HepG2 (cell line): ENCODE results near the gene MYL12B. TPM values are rescaled to one million over a fixed set of nuclear protein-coding genes. Genes with fewer than 3 reads are reported as not detected.

Experiments
- ARID4A ChIP-seq: sonication (generic); formaldehyde crosslinking; IDR thresholded peaks from 2 replicates; pipeline ENCODE4 v1.5.0; 2020; ENCODE audit warnings: mild to moderate bottlenecking, missing genetic modification reagents, borderline replicate concordance
- EZH2 ChIP-seq: conservative IDR thresholded peaks from 2 replicates; pipeline ENCODE4 v1.6.1; 2012; ENCODE audit warnings: mild to moderate bottlenecking, low read depth, low read length, moderate library complexity
- HHEX ChIP-seq: IDR thresholded peaks from 2 replicates; pipeline ENCODE4 v1.6.1; 2016; ENCODE audit warnings: control low read depth
- JUNB ChIP-seq: sonication (generic); formaldehyde crosslinking; IDR thresholded peaks from 2 replicates; pipeline ENCODE4 v1.8.0; 2022; ENCODE audit warnings: missing genetic modification reagents, mild to moderate bottlenecking, borderline replicate concordance
- MED13 ChIP-seq: sonication (generic); formaldehyde crosslinking; IDR thresholded peaks from 2 replicates; pipeline ENCODE4 v1.5.0; 2020; ENCODE audit warnings: missing genetic modification reagents
- NR1H2 ChIP-seq: sonication (generic); formaldehyde crosslinking; IDR thresholded peaks from 2 replicates; pipeline ENCODE4 v1.8.1; 2022; ENCODE audit warnings: low read depth, missing genetic modification reagents, borderline replicate concordance
- TOE1 ChIP-seq: sonication (generic); formaldehyde crosslinking; IDR thresholded peaks from 2 replicates; pipeline ENCODE4 v1.4.0; 2020; ENCODE audit warnings: mild to moderate bottlenecking, missing genetic modification reagents
- ZBTB42 ChIP-seq: sonication (generic); formaldehyde crosslinking; IDR thresholded peaks from 2 replicates; pipeline ENCODE4 v1.5.0; 2020; ENCODE audit warnings: mild to moderate bottlenecking, missing genetic modification reagents
- ZNF180 ChIP-seq: sonication (generic); formaldehyde crosslinking; IDR thresholded peaks from 2 replicates; pipeline ENCODE4 v1.4.0; 2020; ENCODE audit warnings: low read depth, missing genetic modification reagents, borderline replicate concordance
- ZNF331 ChIP-seq: sonication (generic); formaldehyde crosslinking; IDR thresholded peaks from 2 replicates; pipeline ENCODE4 v1.4.0; 2020; ENCODE audit warnings: missing genetic modification reagents
- ZNF557 ChIP-seq: sonication (generic); formaldehyde crosslinking; IDR thresholded peaks from 2 replicates; pipeline ENCODE4 v1.4.0; 2020; ENCODE audit warnings: missing genetic modification reagents
- ZNF598 ChIP-seq: sonication (generic); formaldehyde crosslinking; IDR thresholded peaks from 2 replicates; pipeline ENCODE4 v1.5.1; 2020; ENCODE audit warnings: mild to moderate bottlenecking, missing genetic modification reagents, borderline replicate concordance
- ZNF850 ChIP-seq: sonication (generic); formaldehyde crosslinking; conservative IDR thresholded peaks from 2 replicates; pipeline ENCODE4 v1.9.0; 2021; ENCODE audit warnings: mild to moderate bottlenecking, missing genetic modification reagents
- polyA plus RNA-seq, 8 experiments: library from polyadenylated mRNA; depleted of rRNA in 3 of 8; stranded (reverse) in 7 of 8; unstranded in 1 of 8; fragments of >200 nt; fragmentation: Illumina TruSeq in 4 of 8; extraction: Trizol in 4 of 8; gene quantifications; 2 replicates each; pipeline versions ENCODE4 v1.2.1 to v1.2.3, GENCODE V29; 2011 to 2016; ENCODE audit warnings: low read depth in 4 of 8, missing spikeins in 1 of 8, mixed read lengths in 1 of 8; ENCODE audit not compliant: insufficient read depth in 1 of 8
- total RNA-seq, 5 experiments: library from RNA; depleted of rRNA; stranded (reverse); fragments of >200 nt; fragmentation: Illumina TruSeq; extraction: Trizol; gene quantifications; 2 replicates each; pipeline ENCODE4 v1.2.3, GENCODE V29; 2016; ENCODE audit warnings: low read depth in 1 of 5
- TF ChIP-seq, protein P1 (sequence below): sonication (generic); formaldehyde crosslinking; conservative IDR thresholded peaks from 2 replicates; pipeline ENCODE4 v1.4.0; 2020; ENCODE audit warnings: missing genetic modification reagents
- TF ChIP-seq, protein P2 (sequence below): sonication (generic); formaldehyde crosslinking; IDR thresholded peaks from 2 replicates; pipeline ENCODE4 v1.4.0; 2020; ENCODE audit warnings: mild to moderate bottlenecking, missing genetic modification reagents
- TF ChIP-seq, protein P3 (sequence below): sonication (generic); formaldehyde crosslinking; IDR thresholded peaks from 2 replicates; pipeline ENCODE4 v1.5.0; 2020; ENCODE audit warnings: missing genetic modification reagents

Gene MYL12B
- total and polyA plus RNA-seq, 2 of the 13 experiments (the other 11 are each of a cell fraction or from before 2014, with no cell fraction given): 265 to 340 TPM

GRCh38 chr18:3217948-3218647 lies 43.8 kb upstream of the MYL12B start (continued):
- TF ChIP-seq ARID4A (CRISPR knock-in tag) (peak; percentile 36; the same call in 1 of the 2 replicates), JUNB (CRISPR knock-in tag) (no peak), ZNF598 (CRISPR knock-in tag) (no peak), ZNF331 (no peak; the same call in 1 of the 2 replicates), HHEX (CRISPR knock-in tag) (no peak), ZNF557 (no peak), ZNF180 (CRISPR knock-in tag) (no peak), NR1H2 (no peak), TOE1 (no peak), ZNF850 (CRISPR knock-in tag) (no peak), ZBTB42 (CRISPR knock-in tag) (no peak), MED13 (CRISPR knock-in tag) (no peak), EZH2 (no peak)
- TF ChIP-seq, protein P1, sequence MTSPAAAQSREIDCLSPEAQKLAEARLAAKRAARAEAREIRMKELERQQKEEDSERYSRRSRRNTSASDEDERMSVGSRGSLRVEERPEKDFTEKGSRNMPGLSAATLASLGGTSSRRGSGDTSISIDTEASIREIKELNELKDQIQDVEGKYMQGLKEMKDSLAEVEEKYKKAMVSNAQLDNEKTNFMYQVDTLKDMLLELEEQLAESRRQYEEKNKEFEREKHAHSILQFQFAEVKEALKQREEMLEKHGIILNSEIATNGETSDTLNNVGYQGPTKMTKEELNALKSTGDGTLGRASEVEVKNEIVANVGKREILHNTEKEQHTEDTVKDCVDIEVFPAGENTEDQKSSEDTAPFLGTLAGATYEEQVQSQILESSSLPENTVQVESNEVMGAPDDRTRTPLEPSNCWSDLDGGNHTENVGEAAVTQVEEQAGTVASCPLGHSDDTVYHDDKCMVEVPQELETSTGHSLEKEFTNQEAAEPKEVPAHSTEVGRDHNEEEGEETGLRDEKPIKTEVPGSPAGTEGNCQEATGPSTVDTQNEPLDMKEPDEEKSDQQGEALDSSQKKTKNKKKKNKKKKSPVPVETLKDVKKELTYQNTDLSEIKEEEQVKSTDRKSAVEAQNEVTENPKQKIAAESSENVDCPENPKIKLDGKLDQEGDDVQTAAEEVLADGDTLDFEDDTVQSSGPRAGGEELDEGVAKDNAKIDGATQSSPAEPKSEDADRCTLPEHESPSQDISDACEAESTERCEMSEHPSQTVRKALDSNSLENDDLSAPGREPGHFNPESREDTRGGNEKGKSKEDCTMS (CRISPR knock-in tag): no peak
- TF ChIP-seq, protein P2, sequence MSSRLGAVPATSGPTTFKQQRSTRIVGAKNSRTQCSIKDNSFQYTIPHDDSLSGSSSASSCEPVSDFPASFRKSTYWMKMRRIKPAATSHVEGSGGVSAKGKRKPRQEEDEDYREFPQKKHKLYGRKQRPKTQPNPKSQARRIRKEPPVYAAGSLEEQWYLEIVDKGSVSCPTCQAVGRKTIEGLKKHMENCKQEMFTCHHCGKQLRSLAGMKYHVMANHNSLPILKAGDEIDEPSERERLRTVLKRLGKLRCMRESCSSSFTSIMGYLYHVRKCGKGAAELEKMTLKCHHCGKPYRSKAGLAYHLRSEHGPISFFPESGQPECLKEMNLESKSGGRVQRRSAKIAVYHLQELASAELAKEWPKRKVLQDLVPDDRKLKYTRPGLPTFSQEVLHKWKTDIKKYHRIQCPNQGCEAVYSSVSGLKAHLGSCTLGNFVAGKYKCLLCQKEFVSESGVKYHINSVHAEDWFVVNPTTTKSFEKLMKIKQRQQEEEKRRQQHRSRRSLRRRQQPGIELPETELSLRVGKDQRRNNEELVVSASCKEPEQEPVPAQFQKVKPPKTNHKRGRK (CRISPR knock-in tag): no peak
- TF ChIP-seq, protein P3, sequence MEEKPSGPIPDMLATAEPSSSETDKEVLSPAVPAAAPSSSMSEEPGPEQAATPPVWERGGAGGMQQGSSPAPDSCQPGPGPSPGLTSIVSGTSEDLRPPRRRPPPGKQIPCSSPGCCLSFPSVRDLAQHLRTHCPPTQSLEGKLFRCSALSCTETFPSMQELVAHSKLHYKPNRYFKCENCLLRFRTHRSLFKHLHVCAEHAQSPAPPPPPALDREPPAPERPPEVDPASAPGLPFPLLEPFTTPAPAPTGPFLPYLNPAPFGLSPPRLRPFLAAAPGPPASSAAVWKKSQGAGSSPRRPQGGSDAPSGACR (CRISPR knock-in tag): no peak
